ENCODE measurements around the gene PLEKHH2.

- TF ChIP-seq GATA2 (IDR thresholded peaks at IDR 0.05; ENCODE audit: low read depth, low read length) (no peak), GATA3 (IDR thresholded peaks at IDR 0.05; ENCODE audit: low read depth, low read length) (no peak)
These were observed 161.2 kb downstream of the PLEKHH2 start for GRCh38 chr2:43798300-43798699.
